HEK293 (cell line): Measurements from ENCODE around the gene IRX4.

Experiments used
- CTCF ChIA-PET: fragments of 350-600 bp; formaldehyde crosslinking; extraction: SDS; loops from one replicate; lab custom pipeline; 2021; ENCODE audit warnings: antibody characterized with exemption; lab: Yijun Ruan, JAX
- POLR2A ChIA-PET: fragments of 300-600 bp; formaldehyde crosslinking; extraction: SDS; loops from one replicate; lab custom pipeline; 2020; ENCODE audit warnings: antibody characterized with exemption, inconsistent platforms; lab: Yijun Ruan, JAX
- H3K27ac ChIP-seq: fragments of 200-500 bp; sonication (Bioruptor generic); 2 replicates; pipeline ENCODE4 v1.5.1; 2014; ENCODE audit warnings: low read depth, low read length, control low read depth, inconsistent platforms; ENCODE audit errors: extremely low read depth
- H3K36me3 ChIP-seq, 2 experiments: fragments of 200-500 bp in 1 of 2; sonication (Bioruptor generic) in 1 of 2; 1 replicate in 1 of 2; 2 replicates in 1 of 2; pipeline ENCODE4 v1.5.1; 2014 to 2017; ENCODE audit warnings: inconsistent platforms in 2 of 2, low read length in 2 of 2; ENCODE audit not compliant: control insufficient read depth in 2 of 2, insufficient read depth in 1 of 2
- H3K4me1 ChIP-seq: fragments of 200-500 bp; sonication (Bioruptor generic); 2 replicates; pipeline ENCODE4 v1.5.1; 2014; ENCODE audit warnings: mild to moderate bottlenecking, low read length, inconsistent platforms; ENCODE audit not compliant: control insufficient read depth, insufficient read depth
- H3K4me3 ChIP-seq: 2 replicates; pipeline ENCODE4 v1.5.1; 2011; ENCODE audit warnings: low read depth, mild to moderate bottlenecking, control low read depth, low read length, moderate library complexity
- H3K9me3 ChIP-seq: fragments of 200-500 bp; sonication (Bioruptor generic); 2 replicates; pipeline ENCODE4 v1.5.1; 2014; ENCODE audit warnings: low read depth, low read length, inconsistent platforms; ENCODE audit not compliant: control insufficient read depth, insufficient read depth
- CTCF ChIP-seq: fragments of 450-650 bp; formaldehyde crosslinking; IDR thresholded peaks from 2 replicates; pipeline ENCODE4 v1.5.1; 2016; ENCODE audit warnings: missing biosample characterization, missing genetic modification characterization
- MZF1 ChIP-seq: fragments of 450-650 bp; formaldehyde crosslinking; IDR thresholded peaks from 2 replicates; pipeline ENCODE4 v1.5.1; 2017; ENCODE audit warnings: missing biosample characterization, missing genetic modification characterization, borderline replicate concordance
- PATZ1 ChIP-seq: fragments of 450-650 bp; formaldehyde crosslinking; IDR thresholded peaks from 2 replicates; pipeline ENCODE4 v1.5.1; 2016; ENCODE audit warnings: missing biosample characterization, missing genetic modification characterization
- SCRT1 ChIP-seq: fragments of 450-650 bp; formaldehyde crosslinking; IDR thresholded peaks from 2 replicates; pipeline ENCODE4 v1.5.1; 2016; ENCODE audit warnings: missing biosample characterization, missing genetic modification characterization, borderline replicate concordance
- ZBTB11 ChIP-seq: fragments of 450-650 bp; formaldehyde crosslinking; conservative IDR thresholded peaks from 2 replicates; pipeline ENCODE4 v1.5.1; 2016; ENCODE audit warnings: low read depth, missing biosample characterization, missing genetic modification characterization
- ZNF175 ChIP-seq: fragments of 450-650 bp; formaldehyde crosslinking; IDR thresholded peaks from 2 replicates; pipeline ENCODE4 v1.5.1; 2016; ENCODE audit warnings: missing biosample characterization, missing genetic modification characterization
- ZNF184 ChIP-seq: fragments of 450-650 bp; IDR thresholded peaks from 2 replicates; pipeline ENCODE4 v1.5.1; 2018; ENCODE audit warnings: missing biosample characterization, mild to moderate bottlenecking, missing genetic modification characterization
- ZNF26 ChIP-seq: fragments of 450-650 bp; formaldehyde crosslinking; IDR thresholded peaks from 2 replicates; pipeline ENCODE4 v1.5.1; 2016; ENCODE audit warnings: missing biosample characterization, missing genetic modification characterization
- ZNF350 ChIP-seq: fragments of 450-650 bp; formaldehyde crosslinking; IDR thresholded peaks from 2 replicates; pipeline ENCODE4 v1.5.0; 2017; ENCODE audit warnings: missing biosample characterization, mild to moderate bottlenecking, missing genetic modification characterization
- ZNF354C ChIP-seq: fragments of 450-650 bp; formaldehyde crosslinking; IDR thresholded peaks from 2 replicates; pipeline ENCODE4 v1.5.1; 2016; ENCODE audit warnings: missing biosample characterization, missing genetic modification characterization, low read depth, borderline replicate concordance
- ZNF510 ChIP-seq: fragments of 450-650 bp; formaldehyde crosslinking; IDR thresholded peaks from 2 replicates; pipeline ENCODE4 v1.5.1; 2018; ENCODE audit warnings: mild to moderate bottlenecking, missing genetic modification characterization, missing biosample characterization; ENCODE audit not compliant: insufficient replicate concordance
- ZNF664 ChIP-seq: fragments of 450-650 bp; formaldehyde crosslinking; IDR thresholded peaks from 2 replicates; pipeline ENCODE4 v1.5.1; 2016; ENCODE audit warnings: missing biosample characterization, missing genetic modification characterization
- ZNF747 ChIP-seq: fragments of 450-650 bp; formaldehyde crosslinking; IDR thresholded peaks from 2 replicates; pipeline ENCODE4 v1.5.1; 2016; ENCODE audit warnings: missing biosample characterization, missing genetic modification characterization
- ZNF776 ChIP-seq: fragments of 450-650 bp; formaldehyde crosslinking; IDR thresholded peaks from 2 replicates; pipeline ENCODE4 v1.5.0; 2017; ENCODE audit warnings: missing biosample characterization, missing genetic modification characterization, borderline replicate concordance
- ZNF843 ChIP-seq: fragments of 450-650 bp; formaldehyde crosslinking; IDR thresholded peaks from 2 replicates; pipeline ENCODE4 v1.5.1; 2016; ENCODE audit warnings: missing biosample characterization, missing genetic modification characterization

IRX4 gene

GRCh38 chr5:1830571-1831228 is 52.0 kb downstream of the IRX4 start (continued):
- TF ChIP-seq ZNF26 (tag by site-specific recombination) (no peak), MZF1 (tag by site-specific recombination) (no peak), ZNF184 (tag by site-specific recombination) (no peak), ZNF510 (no peak), CTCF (tag by site-specific recombination) (no peak)

GRCh38 chr5:1827886-1828397 is 54.8 kb downstream of the IRX4 start:
- H3K27ac ChIP-seq = no peak overlapping the region
- H3K36me3 ChIP-seq = peaks cover 7 to 35% of the 10 kb centered on the region in 2 experiments
- CTCF ChIA-PET = no interaction called here
- no peaks in the 10 kb centered on the region for H3K9me3 ChIP-seq
- no peak overlapping the region for H3K4me3 ChIP-seq
- POLR2A ChIA-PET = no interaction called here
- H3K4me1 ChIP-seq = no peaks in the 10 kb centered on the region
- no peak for TF ChIP-seq ZNF175 (tag by site-specific recombination)
- TF ChIP-seq ZNF664 (tag by site-specific recombination) = no peak
- no peak for TF ChIP-seq ZNF354C (tag by site-specific recombination)
- no peak for TF ChIP-seq PATZ1 (tag by site-specific recombination)
- TF ChIP-seq ZNF776 (tag by site-specific recombination) = no peak
- no peak for TF ChIP-seq ZNF350
- TF ChIP-seq ZNF843 (tag by site-specific recombination) = no peak
- TF ChIP-seq ZNF747 (tag by site-specific recombination) = no peak
- no peak for TF ChIP-seq ZBTB11 (tag by site-specific recombination)
- TF ChIP-seq SCRT1 = no peak
